AG09319 (cell line): Measurements from ENCODE around the gene CYB561.

ENCODE experiments used
- DNase-seq: peaks from one replicate; pipeline ENCODE4 v3.0.0-alpha.2; 2010; ENCODE audit warnings: low read depth; ENCODE audit errors: extremely low read depth
- CTCF ChIP-seq: IDR thresholded peaks from 2 replicates; pipeline ENCODE4 v1.5.1; 2011; ENCODE audit warnings: low read depth, mild to moderate bottlenecking, inconsistent platforms, low read length, moderate library complexity

CYB561 gene

DNA sequence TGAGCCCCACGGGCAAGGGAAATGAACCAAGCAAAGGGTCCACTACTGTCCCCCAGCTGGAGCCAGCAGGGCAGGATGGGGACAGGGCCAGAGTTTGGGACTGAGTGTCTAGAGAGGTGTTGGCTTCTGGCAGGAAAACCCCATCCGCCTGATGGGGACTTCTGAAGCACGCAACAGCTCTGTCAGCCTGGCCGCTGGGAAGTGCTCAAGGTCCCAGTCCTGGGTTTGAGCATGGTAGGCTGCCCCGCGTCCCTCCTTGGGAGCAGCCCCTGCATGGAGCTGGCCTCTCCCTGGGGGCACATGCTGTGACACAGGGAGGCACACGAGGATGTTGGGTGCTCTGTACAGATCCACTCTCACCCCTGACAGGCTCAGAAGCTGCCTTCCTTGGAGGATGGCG is 45.3 kb upstream of the CYB561 start:
- DNase-seq = no peak

GRCh38 chr17:63490858-63491400 is 44.8 kb upstream of the CYB561 start:
- DNase-seq = no peak
- TF ChIP-seq CTCF = no peak

More for the DNA sequence above, 45.3 kb upstream of the CYB561 start:
- TF ChIP-seq CTCF = no peak

GRCh38 chr17:63490329-63490728 is 44.2 kb upstream of the CYB561 start:
- no peak for DNase-seq
- TF ChIP-seq CTCF = no peak

DNA sequence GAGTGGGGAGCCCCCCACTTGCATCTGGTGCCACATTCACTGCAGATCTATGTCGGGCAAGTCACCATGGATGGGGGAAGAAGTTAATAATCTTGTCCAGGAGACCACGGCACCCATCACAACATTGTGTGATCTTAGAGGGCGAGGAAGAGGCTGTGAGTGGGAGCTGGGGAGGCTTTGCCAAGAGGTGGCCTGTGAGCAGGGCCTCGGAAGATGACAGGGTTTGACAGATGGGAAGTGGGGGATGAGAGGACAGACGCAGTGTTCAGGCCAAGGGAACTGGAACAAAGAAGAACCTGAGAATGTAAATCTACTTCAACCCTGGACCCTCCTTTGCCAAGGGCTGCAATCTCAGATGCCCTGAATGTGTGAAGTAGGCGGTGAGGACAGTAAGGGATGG is 43.2 kb upstream of the CYB561 start:
- TF ChIP-seq CTCF = no peak
- DNase-seq = no peak

- TF ChIP-seq CTCF = no peak
- no peak for DNase-seq
Observed at GRCh38 chr17:63488851-63489250, 42.7 kb upstream of the CYB561 start.

GRCh38 chr17:63487014-63487339 is 40.9 kb upstream of the CYB561 start:
- TF ChIP-seq CTCF = no peak
- no peak for DNase-seq

DNA sequence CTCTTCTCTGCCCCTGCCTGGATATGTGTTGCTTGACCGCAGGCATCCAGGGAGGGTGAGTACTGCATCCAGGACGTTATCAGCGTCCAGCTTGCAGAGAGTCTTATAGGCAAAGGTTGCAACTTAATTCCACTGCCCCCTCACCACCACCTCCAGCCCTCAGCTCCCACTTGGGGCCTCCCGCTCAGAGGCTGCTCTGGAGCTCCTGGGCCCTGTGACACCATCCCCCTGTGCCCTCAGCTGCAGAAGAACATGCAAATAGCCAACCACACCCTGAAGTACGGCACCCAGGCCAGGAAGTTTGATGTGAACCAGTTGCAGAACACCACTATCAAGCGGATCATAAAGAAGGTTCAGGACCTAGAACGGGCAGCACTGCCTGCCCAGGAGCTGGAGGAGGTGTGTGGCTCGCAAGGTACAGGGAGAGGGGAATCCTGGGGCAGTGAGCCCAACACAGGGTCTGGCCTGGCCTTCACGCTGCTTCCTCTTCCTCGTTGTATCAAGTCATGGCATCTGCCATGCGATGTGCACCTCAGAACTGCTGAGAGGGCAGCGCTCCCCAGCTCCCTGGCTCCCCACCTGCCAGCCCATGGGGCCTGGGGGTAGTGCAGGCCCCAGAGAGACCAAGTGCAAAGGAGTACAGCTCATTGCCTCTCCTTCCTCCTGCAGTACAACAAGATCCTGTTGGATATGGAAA is 40.4 kb upstream of the CYB561 start:
- no peak for DNase-seq
- TF ChIP-seq CTCF = no peak
